Measurements from ENCODE around the gene MED25. TPM values are rescaled to one million over a fixed set of nuclear protein-coding genes. Genes with fewer than 3 reads are reported as not detected.

Gene MED25
- polyA plus RNA-seq, 1 donor from 2014 or later = 18.9 TPM

DNA sequence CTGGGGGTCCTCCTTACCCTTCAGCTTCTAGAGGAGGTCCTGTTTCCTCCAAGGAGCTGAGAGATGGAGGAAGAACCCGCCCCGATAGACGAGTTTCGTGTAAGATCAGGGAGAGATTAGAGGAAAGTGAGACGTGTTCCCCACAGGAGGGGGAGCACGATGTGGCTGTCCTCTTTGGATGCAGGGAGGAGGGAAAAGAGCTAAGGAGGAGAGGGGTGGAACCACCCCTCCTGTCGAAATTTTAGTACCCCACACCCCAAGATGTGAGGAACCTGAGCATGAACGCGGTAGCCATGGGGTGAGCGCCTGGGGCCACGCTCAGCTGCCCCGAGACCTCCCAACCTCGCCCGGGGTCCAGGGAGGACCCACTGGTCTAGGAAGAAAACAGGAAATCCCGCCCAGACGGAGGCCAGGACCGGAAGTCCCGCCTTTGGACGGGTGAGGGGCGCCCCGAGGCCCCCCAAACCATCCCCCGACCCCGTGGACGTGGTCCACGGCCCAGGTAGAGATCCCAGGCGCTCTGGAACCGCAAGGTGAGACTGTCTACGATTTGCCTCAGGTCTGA lies 57.9 kb downstream of the MED25 start:
- Histone ChIP-seq H3K9me2 (ENCODE audit: insufficient read depth, low read length) (no peaks in the 10 kb centered on the region), H3K36me3 (ENCODE audit: insufficient read depth, low read length) (no peaks in the 10 kb centered on the region), H2AFZ (ENCODE audit: low read depth, low read length) (peak overlapping the region; percentile 43)

DNA sequence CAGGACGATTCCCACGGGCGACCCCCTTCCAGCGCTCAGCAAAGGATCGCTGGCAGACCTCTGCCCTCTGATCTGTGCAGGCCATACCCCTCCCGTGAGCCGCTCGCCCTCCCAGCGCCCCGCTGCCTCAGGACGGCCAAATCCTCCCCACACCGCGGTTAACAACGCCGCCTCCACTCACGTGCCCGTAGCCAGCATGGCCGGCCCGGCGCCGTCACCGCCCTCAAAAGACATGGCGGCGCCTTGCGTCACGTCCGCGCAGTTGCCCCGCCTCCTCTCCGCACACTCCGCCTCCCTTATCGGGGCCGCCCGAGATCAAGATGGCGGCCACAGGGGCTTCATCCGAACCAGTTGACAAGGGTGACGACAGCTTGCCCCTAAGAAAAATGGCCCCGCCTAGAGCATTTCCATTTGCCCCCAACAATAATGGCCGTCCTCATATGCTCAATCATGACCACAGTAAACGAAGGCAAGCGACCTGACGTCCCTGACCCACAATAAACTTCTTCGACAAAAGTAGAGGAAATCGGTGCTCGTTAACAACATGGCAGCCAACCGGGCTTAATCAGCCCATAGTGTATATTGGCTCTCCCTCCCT lies 58.4 kb downstream of the MED25 start:
- Histone ChIP-seq H4K20me1 (ENCODE audit: insufficient read depth) (no peaks in the 10 kb centered on the region), H3K4me2 (ENCODE audit: low read length) (peak overlapping the region; percentile 81), H3K9me3 (ENCODE audit: low read length) (no peaks in the 10 kb centered on the region), H3K79me2 (replicated peaks; ENCODE audit: insufficient read depth, low read length) (peaks cover 14% of the 10 kb centered on the region), H3K27ac (ENCODE audit: low read length) (peak overlapping the region; percentile 93), H3K36me3 (ENCODE audit: insufficient read depth, low read length) (no peaks in the 10 kb centered on the region), H3K27me3 (ENCODE audit: insufficient read depth, low read depth, low read length) (no peaks in the 10 kb centered on the region), H3K9ac (ENCODE audit: low read length) (peak overlapping the region; percentile 97), H3K9me2 (ENCODE audit: insufficient read depth, low read length) (no peaks in the 10 kb centered on the region), H3F3A (ENCODE audit: insufficient read depth, low read length, poor library complexity, severe bottlenecking) (no peaks in the 10 kb centered on the region), H3K4me3 (ENCODE audit: low read length) (peak overlapping the region; percentile 75), H2AFZ (ENCODE audit: low read depth, low read length) (peak overlapping the region; percentile 51)
- TF ChIP-seq RAD21 (conservative IDR thresholded peaks at IDR 0.05) = no peak
- TF ChIP-seq, protein P1, sequence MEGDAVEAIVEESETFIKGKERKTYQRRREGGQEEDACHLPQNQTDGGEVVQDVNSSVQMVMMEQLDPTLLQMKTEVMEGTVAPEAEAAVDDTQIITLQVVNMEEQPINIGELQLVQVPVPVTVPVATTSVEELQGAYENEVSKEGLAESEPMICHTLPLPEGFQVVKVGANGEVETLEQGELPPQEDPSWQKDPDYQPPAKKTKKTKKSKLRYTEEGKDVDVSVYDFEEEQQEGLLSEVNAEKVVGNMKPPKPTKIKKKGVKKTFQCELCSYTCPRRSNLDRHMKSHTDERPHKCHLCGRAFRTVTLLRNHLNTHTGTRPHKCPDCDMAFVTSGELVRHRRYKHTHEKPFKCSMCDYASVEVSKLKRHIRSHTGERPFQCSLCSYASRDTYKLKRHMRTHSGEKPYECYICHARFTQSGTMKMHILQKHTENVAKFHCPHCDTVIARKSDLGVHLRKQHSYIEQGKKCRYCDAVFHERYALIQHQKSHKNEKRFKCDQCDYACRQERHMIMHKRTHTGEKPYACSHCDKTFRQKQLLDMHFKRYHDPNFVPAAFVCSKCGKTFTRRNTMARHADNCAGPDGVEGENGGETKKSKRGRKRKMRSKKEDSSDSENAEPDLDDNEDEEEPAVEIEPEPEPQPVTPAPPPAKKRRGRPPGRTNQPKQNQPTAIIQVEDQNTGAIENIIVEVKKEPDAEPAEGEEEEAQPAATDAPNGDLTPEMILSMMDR (IDR thresholded peaks at IDR 0.05; ENCODE audit: poor library complexity, severe bottlenecking) = peak; percentile 17
- peak; percentile 87 for TF ChIP-seq POLR2AphosphoS5 (IDR thresholded peaks at IDR 0.05)
- TF ChIP-seq SMC3 (conservative IDR thresholded peaks at IDR 0.05; ENCODE audit: poor library complexity) = no peak
- TF ChIP-seq, protein P2, sequence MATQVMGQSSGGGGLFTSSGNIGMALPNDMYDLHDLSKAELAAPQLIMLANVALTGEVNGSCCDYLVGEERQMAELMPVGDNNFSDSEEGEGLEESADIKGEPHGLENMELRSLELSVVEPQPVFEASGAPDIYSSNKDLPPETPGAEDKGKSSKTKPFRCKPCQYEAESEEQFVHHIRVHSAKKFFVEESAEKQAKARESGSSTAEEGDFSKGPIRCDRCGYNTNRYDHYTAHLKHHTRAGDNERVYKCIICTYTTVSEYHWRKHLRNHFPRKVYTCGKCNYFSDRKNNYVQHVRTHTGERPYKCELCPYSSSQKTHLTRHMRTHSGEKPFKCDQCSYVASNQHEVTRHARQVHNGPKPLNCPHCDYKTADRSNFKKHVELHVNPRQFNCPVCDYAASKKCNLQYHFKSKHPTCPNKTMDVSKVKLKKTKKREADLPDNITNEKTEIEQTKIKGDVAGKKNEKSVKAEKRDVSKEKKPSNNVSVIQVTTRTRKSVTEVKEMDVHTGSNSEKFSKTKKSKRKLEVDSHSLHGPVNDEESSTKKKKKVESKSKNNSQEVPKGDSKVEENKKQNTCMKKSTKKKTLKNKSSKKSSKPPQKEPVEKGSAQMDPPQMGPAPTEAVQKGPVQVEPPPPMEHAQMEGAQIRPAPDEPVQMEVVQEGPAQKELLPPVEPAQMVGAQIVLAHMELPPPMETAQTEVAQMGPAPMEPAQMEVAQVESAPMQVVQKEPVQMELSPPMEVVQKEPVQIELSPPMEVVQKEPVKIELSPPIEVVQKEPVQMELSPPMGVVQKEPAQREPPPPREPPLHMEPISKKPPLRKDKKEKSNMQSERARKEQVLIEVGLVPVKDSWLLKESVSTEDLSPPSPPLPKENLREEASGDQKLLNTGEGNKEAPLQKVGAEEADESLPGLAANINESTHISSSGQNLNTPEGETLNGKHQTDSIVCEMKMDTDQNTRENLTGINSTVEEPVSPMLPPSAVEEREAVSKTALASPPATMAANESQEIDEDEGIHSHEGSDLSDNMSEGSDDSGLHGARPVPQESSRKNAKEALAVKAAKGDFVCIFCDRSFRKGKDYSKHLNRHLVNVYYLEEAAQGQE (IDR thresholded peaks at IDR 0.05; ENCODE audit: borderline replicate concordance) = peak; percentile 77
- peak; percentile 80 for TF ChIP-seq TAF1 (IDR thresholded peaks at IDR 0.05; ENCODE audit: low read depth)
- no peak for TF ChIP-seq EZH2 (IDR thresholded peaks at IDR 0.05; ENCODE audit: borderline replicate concordance, insufficient read depth, low read length, poor library complexity, severe bottlenecking)
- TF ChIP-seq MXI1 (conservative IDR thresholded peaks at IDR 0.05; ENCODE audit: poor library complexity, severe bottlenecking) = peak; percentile 70

More for the DNA sequence above, 57.9 kb downstream of the MED25 start:
- no peaks in the 10 kb centered on the region for H3K27me3 ChIP-seq (ENCODE audit: insufficient read depth, low read depth, low read length)
- H3K27ac ChIP-seq (ENCODE audit: low read length) = peak overlapping the region; percentile 93
- H3F3A ChIP-seq (ENCODE audit: insufficient read depth, low read length, poor library complexity, severe bottlenecking) = no peaks in the 10 kb centered on the region
- peaks cover 14% of the 10 kb centered on the region for H3K79me2 ChIP-seq (replicated peaks; ENCODE audit: insufficient read depth, low read length)
- H3K4me2 ChIP-seq (ENCODE audit: low read length) = peak overlapping the region; percentile 81
- H4K20me1 ChIP-seq (ENCODE audit: insufficient read depth) = no peaks in the 10 kb centered on the region
- peak overlapping the region; percentile 97 for H3K9ac ChIP-seq (ENCODE audit: low read length)
- TF ChIP-seq, protein P1 (IDR thresholded peaks at IDR 0.05; ENCODE audit: poor library complexity, severe bottlenecking) = no peak
- TF ChIP-seq POLR2AphosphoS5 (IDR thresholded peaks at IDR 0.05) = no peak
- TF ChIP-seq MXI1 (conservative IDR thresholded peaks at IDR 0.05; ENCODE audit: poor library complexity, severe bottlenecking) = no peak
- no peak for TF ChIP-seq RAD21 (conservative IDR thresholded peaks at IDR 0.05)
- TF ChIP-seq SMC3 (conservative IDR thresholded peaks at IDR 0.05; ENCODE audit: poor library complexity) = no peak
- TF ChIP-seq TAF1 (IDR thresholded peaks at IDR 0.05; ENCODE audit: low read depth) = peak; percentile 3
- TF ChIP-seq, protein P2 (IDR thresholded peaks at IDR 0.05; ENCODE audit: borderline replicate concordance) = no peak
- peak overlapping the region; percentile 75 for H3K4me3 ChIP-seq (ENCODE audit: low read length)
- H3K9me3 ChIP-seq (ENCODE audit: low read length) = no peaks in the 10 kb centered on the region
